ES-I3 (cell line): Measurements from ENCODE around the gene RAD23B.

Experiments
- H3K36me3 ChIP-seq: 2 replicates; pipeline ENCODE4 v1.6.1; 2013; ENCODE audit warnings: mild to moderate bottlenecking, low read length, control low read depth, moderate library complexity; ENCODE audit not compliant: insufficient read depth
- H3K4me1 ChIP-seq: 2 replicates; pipeline ENCODE4 v1.6.1; 2013; ENCODE audit warnings: mild to moderate bottlenecking, control low read depth, low read length; ENCODE audit not compliant: insufficient read depth
- H3K9ac ChIP-seq: 2 replicates; pipeline ENCODE4 v1.6.1; 2013; ENCODE audit warnings: low read depth, mild to moderate bottlenecking, low read length, moderate library complexity
- H3K9me3 ChIP-seq: 2 replicates; pipeline ENCODE4 v1.6.1; 2013; ENCODE audit warnings: mild to moderate bottlenecking, low read length, moderate library complexity; ENCODE audit not compliant: control insufficient read depth, insufficient read depth

RAD23B gene

GRCh38 chr9:107323836-107324585 lies 40.9 kb downstream of the RAD23B start:
- Histone ChIP-seq H3K36me3 (peaks cover 26% of the 10 kb centered on the region), H3K4me1 (no peaks in the 10 kb centered on the region), H3K9me3 (no peaks in the 10 kb centered on the region), H3K9ac (no peak overlapping the region)

GRCh38 chr9:107325842-107326241 lies 42.8 kb downstream of the RAD23B start:
- H3K9me3 ChIP-seq, result no peaks in the 10 kb centered on the region
- no peaks in the 10 kb centered on the region for H3K4me1 ChIP-seq
- no peak overlapping the region for H3K9ac ChIP-seq
- peaks cover 29% of the 10 kb centered on the region for H3K36me3 ChIP-seq

GRCh38 chr9:107328510-107328909 lies 45.4 kb downstream of the RAD23B start:
- Histone ChIP-seq H3K4me1 (no peaks in the 10 kb centered on the region), H3K9ac (no peak overlapping the region), H3K36me3 (peaks cover 38% of the 10 kb centered on the region), H3K9me3 (no peaks in the 10 kb centered on the region)

- H3K9me3 ChIP-seq, result no peaks in the 10 kb centered on the region
- H3K36me3 ChIP-seq, result peaks cover 36% of the 10 kb centered on the region
- H3K4me1 ChIP-seq, result no peaks in the 10 kb centered on the region
- no peak overlapping the region for H3K9ac ChIP-seq
Observed at GRCh38 chr9:107330420-107330819, 47.3 kb downstream of the RAD23B start.

GRCh38 chr9:107332883-107333282 lies 49.8 kb downstream of the RAD23B start:
- H3K9me3 ChIP-seq, result no peaks in the 10 kb centered on the region
- no peaks in the 10 kb centered on the region for H3K4me1 ChIP-seq
- peaks cover 36% of the 10 kb centered on the region for H3K36me3 ChIP-seq
- H3K9ac ChIP-seq, result no peak overlapping the region

- Histone ChIP-seq H3K36me3 (peaks cover 31% of the 10 kb centered on the region), H3K4me1 (no peaks in the 10 kb centered on the region), H3K9me3 (no peaks in the 10 kb centered on the region), H3K9ac (no peak overlapping the region)
Observed at GRCh38 chr9:107333363-107333762, 50.3 kb downstream of the RAD23B start.

- Histone ChIP-seq H3K9me3 (no peaks in the 10 kb centered on the region), H3K36me3 (peaks cover 37% of the 10 kb centered on the region), H3K4me1 (no peaks in the 10 kb centered on the region), H3K9ac (no peak overlapping the region)
Observed at GRCh38 chr9:107334103-107334776, 51.2 kb downstream of the RAD23B start.

GRCh38 chr9:107335331-107335730 lies 52.3 kb downstream of the RAD23B start:
- Histone ChIP-seq H3K36me3 (peaks cover 36% of the 10 kb centered on the region), H3K9me3 (no peaks in the 10 kb centered on the region), H3K9ac (no peak overlapping the region), H3K4me1 (no peaks in the 10 kb centered on the region)

- H3K4me1 ChIP-seq, result no peaks in the 10 kb centered on the region
- H3K9ac ChIP-seq, result no peak overlapping the region
- H3K36me3 ChIP-seq, result peaks cover 32% of the 10 kb centered on the region
- H3K9me3 ChIP-seq, result no peaks in the 10 kb centered on the region
Observed at GRCh38 chr9:107336718-107337360, 53.8 kb downstream of the RAD23B start.

GRCh38 chr9:107337676-107338590 lies 54.9 kb downstream of the RAD23B start:
- H3K36me3 ChIP-seq, result peaks cover 24% of the 10 kb centered on the region

GRCh38 chr9:107338911-107339659 lies 56.0 kb downstream of the RAD23B start:
- H3K36me3 ChIP-seq, result peaks cover 13% of the 10 kb centered on the region
- H3K4me1 ChIP-seq, result no peaks in the 10 kb centered on the region
- no peak overlapping the region for H3K9ac ChIP-seq
- H3K9me3 ChIP-seq, result no peaks in the 10 kb centered on the region

More at GRCh38 chr9:107337676-107338590, 54.9 kb downstream of the RAD23B start:
- Histone ChIP-seq H3K4me1 (no peaks in the 10 kb centered on the region), H3K9me3 (no peaks in the 10 kb centered on the region), H3K9ac (no peak overlapping the region)

- Histone ChIP-seq H3K9ac (no peak overlapping the region), H3K36me3 (peaks cover 10% of the 10 kb centered on the region), H3K4me1 (no peaks in the 10 kb centered on the region), H3K9me3 (no peaks in the 10 kb centered on the region)
Observed at GRCh38 chr9:107340920-107341632, 58.0 kb downstream of the RAD23B start.
